ENCODE data around the gene BEX4.

GRCh38 chrX:103171353-103171752 is 43.6 kb upstream of the BEX4 start:
- no peak for TF ChIP-seq POLR2A (IDR thresholded peaks at IDR 0.05)
- no peak for TF ChIP-seq CTCF (IDR thresholded peaks at IDR 0.05)
